T-helper 2 cell treated with Interferon-gamma antibody and Interleukin-4, amounts not matched to agents 5 μg/mL and 100 μg/mL, for 36 hours (primary cell): Measurements from ENCODE around the gene ZNF70.

Source experiments
- DNase-seq: peaks from one replicate; pipeline ENCODE4 v3.0.0; 2021; ENCODE audit warnings: low spot score
- H3K27ac Mint-ChIP-seq: one replicate; pipeline ENCODE4 v1.8.0; 2021; ENCODE audit warnings: mild to moderate bottlenecking, mixed read lengths
- H3K27me3 Mint-ChIP-seq: one replicate; pipeline ENCODE4 v1.8.0; 2021; ENCODE audit warnings: low read depth, mixed read lengths
- H3K36me3 Mint-ChIP-seq: one replicate; pipeline ENCODE4 v1.8.0; 2021; ENCODE audit warnings: low read depth, mixed read lengths
- H3K4me1 Mint-ChIP-seq: one replicate; pipeline ENCODE4 v1.8.0; 2021; ENCODE audit warnings: low read depth, mixed read lengths
- H3K4me3 Mint-ChIP-seq: one replicate; pipeline ENCODE4 v1.8.0; 2022; ENCODE audit warnings: mild to moderate bottlenecking, moderate library complexity, mixed read lengths
- H3K9me3 Mint-ChIP-seq: one replicate; pipeline ENCODE4 v1.8.0; 2021; ENCODE audit warnings: mixed read lengths

ZNF70 gene

DNA sequence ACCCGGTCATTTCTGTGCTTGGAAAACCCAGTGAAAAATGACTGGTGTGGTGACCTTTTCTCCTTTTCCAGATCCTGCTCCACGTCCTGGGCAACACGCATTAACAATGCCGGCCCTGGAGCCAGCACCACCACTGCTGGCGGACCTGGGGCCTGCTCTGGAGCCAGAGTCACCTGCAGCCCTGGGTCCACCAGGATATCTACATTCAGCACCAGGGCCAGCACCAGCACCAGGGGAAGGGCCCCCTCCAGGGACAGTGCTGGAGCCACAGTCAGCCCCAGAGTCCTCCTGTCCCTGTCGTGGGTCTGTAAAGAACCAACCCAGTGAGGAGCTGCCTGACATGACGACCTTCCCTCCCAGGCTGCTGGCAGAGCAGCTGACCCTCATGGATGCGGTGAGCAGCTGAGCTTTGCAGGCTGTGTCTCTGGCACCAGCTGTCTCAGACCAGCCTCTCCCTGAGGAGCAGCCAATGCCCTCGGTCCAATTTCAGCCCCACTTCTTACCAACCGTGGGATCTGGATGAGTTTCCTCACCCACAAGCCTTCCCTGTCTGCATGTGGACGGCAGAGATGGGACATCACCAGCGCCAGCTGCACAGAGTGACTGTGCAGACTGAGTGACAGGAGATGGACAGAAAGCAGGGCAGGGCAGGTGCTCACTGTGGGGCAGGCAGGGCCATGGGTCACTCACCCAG is 58.2 kb downstream of the ZNF70 start:
- Mint-ChIP-seq H3K27me3 (no peaks in the 10 kb centered on the region), H3K4me1 (peaks cover 27% of the 10 kb centered on the region), H3K36me3 (peaks cover 32% of the 10 kb centered on the region), H3K9me3 (no peaks in the 10 kb centered on the region), H3K27ac (no peak overlapping the region), H3K4me3 (no peak overlapping the region)
- no peak for DNase-seq

DNA sequence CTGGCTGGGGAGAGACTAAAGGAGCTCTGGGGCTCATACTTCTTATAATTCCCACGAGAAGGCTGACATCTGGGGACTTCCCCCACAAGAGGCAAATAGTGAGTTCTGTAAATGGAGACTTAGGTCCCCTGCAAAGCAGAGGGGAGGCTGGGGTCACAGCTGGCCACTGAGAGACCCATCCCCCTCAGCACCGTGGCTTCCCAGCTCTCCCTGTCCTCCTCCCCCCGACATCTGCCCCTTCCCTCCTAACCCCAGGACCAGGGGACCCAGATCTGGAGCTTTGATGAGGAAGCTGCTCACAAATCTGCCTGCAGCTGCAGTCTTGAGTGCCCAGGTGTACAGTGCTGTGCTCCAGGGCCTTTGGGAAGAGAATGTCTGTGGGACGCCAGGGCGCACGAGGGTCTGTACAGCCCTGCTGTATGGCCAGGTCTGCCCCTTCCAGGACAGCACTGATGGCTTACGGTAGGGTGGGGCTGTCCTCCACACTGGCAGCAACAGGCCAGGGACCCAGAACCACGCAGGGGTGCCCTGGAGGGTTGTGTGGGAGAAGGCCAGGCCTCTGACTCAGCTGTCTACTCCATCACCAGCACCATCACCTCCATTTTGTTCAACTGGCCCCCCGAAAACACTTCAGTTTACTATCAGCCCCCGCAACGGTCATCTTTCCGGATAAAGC is 59.0 kb downstream of the ZNF70 start:
- Mint-ChIP-seq H3K4me3 (no peak overlapping the region), H3K27ac (no peak overlapping the region), H3K9me3 (no peaks in the 10 kb centered on the region), H3K36me3 (peaks cover 31% of the 10 kb centered on the region), H3K27me3 (no peaks in the 10 kb centered on the region), H3K4me1 (peaks cover 21% of the 10 kb centered on the region)
- DNase-seq = no peak

DNA sequence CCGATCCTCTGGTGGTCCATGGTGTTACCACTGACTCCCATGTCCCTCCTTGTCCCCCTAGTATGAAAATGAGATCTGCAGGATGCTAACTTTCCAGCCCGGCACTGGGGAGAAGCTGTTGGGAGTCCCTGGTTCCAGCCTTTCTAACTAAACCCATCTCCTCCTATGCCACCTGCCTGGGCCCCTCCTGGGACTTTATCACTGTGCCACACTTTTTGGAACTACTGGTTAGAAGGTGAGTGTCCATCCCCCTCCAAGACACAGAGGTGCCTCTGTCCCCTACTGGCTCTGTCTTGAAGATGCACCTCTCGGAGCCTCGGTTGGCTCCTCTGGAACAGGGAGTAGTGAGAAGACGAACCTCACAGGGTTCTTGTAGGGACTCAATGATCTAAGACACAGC is 60.2 kb downstream of the ZNF70 start, which contains the start of gene RGL4:
Gene RGL4, plus strand, starts transcription at position 301 of the 400 bp plus-strand sequence. CDS start 1,018 bp downstream, outside the sequence.
- no peak within 1 kb of the TSS for H3K4me3 Mint-ChIP-seq
- peaks cover 12% of the 10 kb centered on the region for H3K4me1 Mint-ChIP-seq
- no peaks in the 10 kb centered on the region for H3K27me3 Mint-ChIP-seq
- no peak for DNase-seq
- no peaks in the 10 kb centered on the region for H3K9me3 Mint-ChIP-seq
- H3K27ac Mint-ChIP-seq = no peak within 1 kb of the TSS
- peaks cover 25% of the 10 kb centered on the region for H3K36me3 Mint-ChIP-seq

DNA sequence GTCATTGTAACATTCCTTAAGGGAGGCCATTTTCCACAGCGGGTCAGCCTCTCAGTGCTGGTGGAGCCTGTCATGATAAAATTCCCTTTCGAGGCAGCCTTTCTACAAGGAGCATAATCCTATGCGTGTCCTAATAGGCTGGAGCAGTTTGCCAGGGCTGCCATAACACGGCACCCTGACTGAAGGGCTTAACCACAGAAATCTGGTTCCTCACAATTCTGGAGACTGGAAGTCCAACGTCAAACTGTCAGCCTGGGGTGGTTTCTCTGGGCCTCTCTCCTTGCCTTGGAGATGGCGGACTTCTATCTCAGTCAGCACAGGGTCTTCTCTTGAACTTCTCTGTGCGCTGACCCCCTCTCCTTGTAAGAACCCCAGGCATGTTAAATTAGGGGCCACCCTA is 61.5 kb downstream of the ZNF70 start:
- no peak for DNase-seq
- no peak overlapping the region for H3K4me3 Mint-ChIP-seq
- H3K27ac Mint-ChIP-seq = no peak overlapping the region
- H3K9me3 Mint-ChIP-seq = no peaks in the 10 kb centered on the region
- H3K27me3 Mint-ChIP-seq = no peaks in the 10 kb centered on the region
- H3K36me3 Mint-ChIP-seq = peaks cover 19% of the 10 kb centered on the region
- H3K4me1 Mint-ChIP-seq = peaks cover 3% of the 10 kb centered on the region
